Common myeloid progenitor, CD34-positive (primary cell): ENCODE results near the gene GALNT2.

Experiments
- CTCF ChIA-PET: fragments of 350-600 bp; sonication (Branson Sonifier 250); formaldehyde crosslinking; loops from one replicate; lab custom pipeline; 2021; ENCODE audit warnings: antibody characterized with exemption; lab: Charles Lee
- POLR2A ChIA-PET: fragments of 350-600 bp; sonication (Branson Sonifier 250); formaldehyde crosslinking; loops from one replicate; lab custom pipeline; 2021; ENCODE audit warnings: antibody characterized with exemption; lab: Charles Lee
- DNase-seq, 3 donors: peaks; one replicate each; pipeline versions ENCODE4 v3.0.0 to v3.0.0-alpha.2; 2013
- H3K27ac ChIP-seq, 2 experiments: 1 replicate in 1 of 2; 2 replicates in 1 of 2; pipeline ENCODE4 v1.7.0; 2013; ENCODE audit warnings: inconsistent platforms in 2 of 2, low read length in 2 of 2, mild to moderate bottlenecking in 2 of 2, low read depth in 1 of 2, moderate library complexity in 1 of 2; ENCODE audit not compliant: severe bottlenecking in 2 of 2, insufficient read depth in 1 of 2, poor library complexity in 1 of 2
- H3K27me3 ChIP-seq, 5 experiments: replicated peaks in 2 of 5; 1 replicate in 3 of 5; 2 replicates in 2 of 5; pipeline versions ENCODE4 v1.6.1 to v1.7.0; 2013; ENCODE audit warnings: low read length in 4 of 5, mild to moderate bottlenecking in 2 of 5, moderate library complexity in 2 of 5, inconsistent platforms in 1 of 5; ENCODE audit not compliant: insufficient read depth in 5 of 5, control insufficient read depth in 4 of 5
- H3K36me3 ChIP-seq, 4 experiments: 1 replicate in 2 of 4; 2 replicates in 2 of 4; pipeline versions ENCODE4 v1.6.1 to v1.7.0; 2013; ENCODE audit warnings: low read length in 3 of 4, control low read depth in 1 of 4, mild to moderate bottlenecking in 1 of 4; ENCODE audit not compliant: control insufficient read depth in 4 of 4, insufficient read depth in 4 of 4
- H3K4me1 ChIP-seq, 4 experiments: 1 replicate in 3 of 4; 2 replicates in 1 of 4; pipeline versions ENCODE4 v1.6.1 to v1.7.1; 2013; ENCODE audit warnings: low read length in 3 of 4, mild to moderate bottlenecking in 3 of 4, control low read depth in 1 of 4, inconsistent platforms in 1 of 4, moderate library complexity in 1 of 4; ENCODE audit not compliant: control insufficient read depth in 4 of 4, insufficient read depth in 4 of 4; ENCODE audit errors: control extremely low read depth in 1 of 4
- H3K4me3 ChIP-seq, 7 experiments: 1 replicate in 4 of 7; 2 replicates in 3 of 7; pipeline versions ENCODE4 v1.5.1 to v1.7.0; 2013; ENCODE audit warnings: mild to moderate bottlenecking in 7 of 7, low read length in 6 of 7, moderate library complexity in 6 of 7, inconsistent platforms in 2 of 7, low read depth in 2 of 7, control low read depth in 1 of 7; ENCODE audit not compliant: insufficient read depth in 4 of 7, control insufficient read depth in 1 of 7; ENCODE audit errors: extremely low read depth in 1 of 7
- H3K9me3 ChIP-seq, 5 experiments: 1 replicate in 4 of 5; 2 replicates in 1 of 5; pipeline versions ENCODE4 v1.6.1 to v1.7.1; 2013; ENCODE audit warnings: low read length in 4 of 5, mild to moderate bottlenecking in 2 of 5, inconsistent platforms in 1 of 5, low read depth in 1 of 5, moderate library complexity in 1 of 5; ENCODE audit not compliant: control insufficient read depth in 4 of 5, insufficient read depth in 2 of 5; ENCODE audit errors: control extremely low read depth in 1 of 5
- WGBS: methylation state at CpG from one replicate; pipeline ENCODE4 v1.1.5; 2013; ENCODE audit not compliant: insufficient coverage; 5-methylcytosine and 5-hydroxymethylcytosine counted together

Gene GALNT2

DNA sequence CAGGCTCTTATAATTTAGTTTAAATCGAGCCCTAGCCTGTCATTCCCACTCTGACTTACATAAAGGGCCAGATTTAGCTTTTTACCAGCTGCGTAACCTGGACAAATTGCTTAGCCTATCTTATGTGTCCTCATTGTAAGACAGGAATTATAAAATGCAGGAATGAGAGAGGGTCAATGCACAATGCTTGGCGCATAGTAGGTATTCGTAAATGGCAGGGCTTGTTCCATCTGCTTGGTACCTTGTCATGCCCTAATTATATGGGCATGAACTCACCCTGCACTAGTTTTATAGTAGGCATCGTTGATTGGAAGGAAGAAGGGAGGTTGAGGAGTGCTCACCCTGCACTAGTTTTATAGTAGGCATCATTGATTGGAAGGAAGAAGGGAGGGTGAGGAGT lies 108.8 kb downstream of the GALNT2 start:
- H3K4me1 ChIP-seq: peaks cover 4 to 50% (median 30%) of the 10 kb centered on the region in 4 experiments
- H3K36me3 ChIP-seq: peaks cover 0 to 13% (median 6%) of the 10 kb centered on the region in 4 experiments
- POLR2A ChIA-PET: no interaction called here
- no peak overlapping the region for H3K27ac ChIP-seq
- CTCF ChIA-PET: interaction anchor here (0.5 to 0.8 kb wide), 2 partner anchors 9 to 110 kb away, joined by 3 read pairs; no protein-coding TSS in a partner anchor
- WGBS: 100% methylated on average over 2 of the region's 5 CpGs
- no peaks in the 10 kb centered on the region for H3K27me3 ChIP-seq
- no peak for DNase-seq
- no peaks in the 10 kb centered on the region for H3K9me3 ChIP-seq
- H3K4me3 ChIP-seq: no peak overlapping the region

- H3K36me3 ChIP-seq: peaks cover 0 to 13% (median 6%) of the 10 kb centered on the region in 4 experiments
- H3K4me3 ChIP-seq: no peak overlapping the region
- WGBS: 100% methylated on average over 1 of the region's 4 CpGs
- no peaks in the 10 kb centered on the region for H3K27me3 ChIP-seq
- no peak for DNase-seq
- ChIA-PET POLR2A (no interaction called here), CTCF (interaction anchor here (0.8 to 1.8 kb wide), 2 partner anchors 9 to 110 kb away, joined by 3 to 6 read pairs; no protein-coding TSS in a partner anchor)
- no peak overlapping the region for H3K27ac ChIP-seq
- H3K9me3 ChIP-seq: no peaks in the 10 kb centered on the region
- H3K4me1 ChIP-seq: peaks cover 4 to 49% (median 30%) of the 10 kb centered on the region in 4 experiments
Measured at GRCh38 chr1:230176326-230176725, 109.3 kb downstream of the GALNT2 start.

DNA sequence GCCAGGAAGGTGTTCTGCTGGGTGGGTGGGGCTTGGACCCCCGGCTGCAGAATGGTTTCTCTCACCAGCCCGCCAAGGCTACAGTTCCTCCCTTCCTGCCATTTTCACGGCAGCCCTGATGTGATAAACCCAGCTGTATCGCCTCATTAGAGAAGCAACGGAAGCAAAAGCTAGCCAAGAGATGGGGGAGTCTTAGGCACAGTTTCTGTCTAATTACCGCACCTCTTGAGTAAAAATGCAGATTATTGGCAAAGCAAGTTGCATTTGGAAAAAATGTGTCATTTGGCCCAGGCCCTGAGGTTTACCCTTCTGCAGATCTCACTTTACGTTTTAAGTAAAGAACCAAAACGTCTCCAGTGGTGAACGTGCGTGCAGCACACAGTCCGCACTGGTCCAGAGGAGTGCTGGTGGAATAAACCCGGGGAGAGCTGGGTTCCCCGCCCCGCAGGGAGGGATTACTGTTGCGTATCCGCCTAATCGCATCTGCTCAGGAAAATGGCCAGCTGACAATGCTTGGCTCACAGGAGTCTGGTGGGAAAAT lies 109.9 kb downstream of the GALNT2 start:
- Histone ChIP-seq H3K4me3 (peak overlapping the region in 2 of 7 experiments; percentile 18 to 39), H3K36me3 (peaks cover 0 to 13% (median 6%) of the 10 kb centered on the region in 4 experiments), H3K27me3 (no peaks in the 10 kb centered on the region), H3K4me1 (peaks cover 4 to 47% (median 30%) of the 10 kb centered on the region in 4 experiments), H3K27ac (no peak overlapping the region), H3K9me3 (no peaks in the 10 kb centered on the region)
- 72% methylated on average over 11 of the region's 17 CpGs for WGBS
- peak in 2 of 3 donors; percentile 41 to 42 for DNase-seq
- ChIA-PET CTCF (interaction anchor here (0.8 to 1.8 kb wide), 3 partner anchors 9 to 111 kb away, joined by 3 to 6 read pairs (median 4); no protein-coding TSS in a partner anchor), POLR2A (no interaction called here)

- ChIA-PET CTCF (no interaction called here), POLR2A (no interaction called here)
- 100% methylated on average over 1 of the region's 2 CpGs for WGBS
- Histone ChIP-seq H3K36me3 (peaks cover 0 to 13% (median 6%) of the 10 kb centered on the region in 4 experiments), H3K4me1 (peaks cover 4 to 35% (median 23%) of the 10 kb centered on the region in 4 experiments), H3K9me3 (no peaks in the 10 kb centered on the region), H3K27me3 (no peaks in the 10 kb centered on the region), H3K27ac (no peak overlapping the region), H3K4me3 (no peak overlapping the region)
- DNase-seq: no peak
Measured at GRCh38 chr1:230179249-230179648, 112.2 kb downstream of the GALNT2 start.

DNA sequence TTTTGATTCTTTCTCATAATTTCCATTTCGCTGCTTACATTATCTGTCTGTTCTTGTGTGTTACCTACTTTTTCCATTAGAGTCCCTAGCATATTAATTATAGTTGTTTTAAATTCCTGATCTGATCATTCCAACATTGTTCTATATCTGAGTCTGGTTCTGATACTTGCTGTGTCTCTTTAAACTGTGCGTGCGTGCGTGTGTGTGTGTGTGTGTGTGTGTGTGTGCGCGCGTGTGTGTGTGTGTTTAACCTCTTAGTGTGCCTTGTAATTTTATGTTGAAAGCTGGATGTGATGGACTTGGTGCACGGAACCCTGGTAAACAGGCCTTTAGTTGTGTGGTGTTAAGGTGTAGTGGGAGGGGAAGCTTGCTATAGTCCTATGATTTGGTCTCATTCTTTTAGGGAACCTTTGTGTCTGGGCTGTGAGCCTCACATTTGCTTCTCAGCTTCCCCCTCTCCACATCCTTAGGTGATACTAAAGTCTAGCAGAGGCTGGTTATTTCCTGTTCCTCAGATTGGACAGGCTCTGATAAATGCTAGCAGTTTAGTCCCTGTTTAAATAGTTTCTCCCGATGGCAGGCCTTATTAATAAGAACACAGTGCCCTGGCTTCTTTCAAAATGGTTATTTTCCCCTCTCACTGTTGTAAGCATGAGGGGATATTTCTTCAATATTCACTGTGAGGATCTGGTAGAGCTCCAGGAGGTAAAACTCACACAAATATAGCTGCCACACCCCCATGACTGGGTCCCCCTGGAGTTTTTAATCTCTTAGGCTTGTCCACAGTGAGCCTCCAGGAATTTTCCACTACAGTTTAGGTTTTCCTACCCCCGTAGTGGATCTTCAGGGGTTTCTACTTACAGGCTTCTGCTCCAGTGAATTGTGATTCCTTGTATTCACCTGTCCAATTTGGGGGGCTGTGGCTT lies 118.3 kb downstream of the GALNT2 start:
- DNase-seq: peak in 2 of 3 donors; percentile 62 to 71
- no peaks in the 10 kb centered on the region for H3K27me3 ChIP-seq
- peak overlapping the region in 1 of 7 experiments; percentile 24 for H3K4me3 ChIP-seq
- peak overlapping the region in 1 of 2 experiments; percentile 36 for H3K27ac ChIP-seq
- WGBS: 64% methylated on average over 4 of the region's 10 CpGs
- CTCF ChIA-PET: interaction anchor here (0.7 to 2.0 kb wide), 6 partner anchors 8 to 536 kb away, joined by 3 to 6 read pairs (median 4); no protein-coding TSS in a partner anchor
- no peaks in the 10 kb centered on the region for H3K9me3 ChIP-seq
- H3K36me3 ChIP-seq: peaks cover 0 to 3% (median 1%) of the 10 kb centered on the region in 4 experiments
- POLR2A ChIA-PET: no interaction called here
- peaks cover 15 to 58% (median 29%) of the 10 kb centered on the region in 4 experiments for H3K4me1 ChIP-seq

GRCh38 chr1:230186003-230186863 lies 119.2 kb downstream of the GALNT2 start:
- ChIA-PET CTCF (interaction anchor here (0.8 to 2.0 kb wide), 8 partner anchors 9 to 536 kb away, joined by 3 to 6 read pairs (median 4); no protein-coding TSS in a partner anchor), POLR2A (interaction anchor here (0.7 kb wide), 1 partner anchor 17 kb away, joined by 3 read pairs; no protein-coding TSS in a partner anchor)
- WGBS: 90% methylated on average over 5 of the region's 9 CpGs
- Histone ChIP-seq H3K4me1 (peaks cover 19 to 66% (median 33%) of the 10 kb centered on the region in 4 experiments), H3K36me3 (peaks cover 0 to 3% (median 1%) of the 10 kb centered on the region in 4 experiments), H3K9me3 (no peaks in the 10 kb centered on the region), H3K27ac (peak overlapping the region in 1 of 2 experiments; percentile 6), H3K4me3 (peak overlapping the region in 1 of 7 experiments; percentile 35), H3K27me3 (no peaks in the 10 kb centered on the region)
- DNase-seq: peak in 2 of 3 donors; percentile 51 to 66
